Activated T-cell treated with anti-CD3 and anti-CD28 coated beads, Interleukin-2, amount 50 U/mL, for 24 hours (primary cell): ENCODE results near the gene MCHR2.

Experiments
- DNase-seq: peaks from one replicate; pipeline ENCODE4 v3.0.0-alpha.2; 2020
- H3K27ac Mint-ChIP-seq: 2 replicates; pipeline ENCODE4 v1.8.0; 2020; ENCODE audit warnings: mild to moderate bottlenecking, mixed read lengths
- H3K27me3 Mint-ChIP-seq: 2 replicates; pipeline ENCODE4 v1.8.0; 2020; ENCODE audit warnings: mixed read lengths
- H3K36me3 Mint-ChIP-seq: 2 replicates; pipeline ENCODE4 v1.8.0; 2020; ENCODE audit warnings: low read depth, mixed read lengths
- H3K4me1 Mint-ChIP-seq: 2 replicates; pipeline ENCODE4 v1.8.0; 2020; ENCODE audit warnings: low read depth, mixed read lengths
- H3K4me3 Mint-ChIP-seq: 2 replicates; pipeline ENCODE4 v1.8.0; 2020; ENCODE audit warnings: mild to moderate bottlenecking, moderate library complexity, mixed read lengths
- H3K9me3 Mint-ChIP-seq: 2 replicates; pipeline ENCODE4 v1.8.0; 2020; ENCODE audit warnings: mixed read lengths

MCHR2 gene

GRCh38 chr6:99951016-99951805 is 42.8 kb downstream of the MCHR2 start:
- no peak overlapping the region for H3K27ac Mint-ChIP-seq
- no peaks in the 10 kb centered on the region for H3K4me1 Mint-ChIP-seq
- no peaks in the 10 kb centered on the region for H3K27me3 Mint-ChIP-seq
- no peaks in the 10 kb centered on the region for H3K36me3 Mint-ChIP-seq
- no peaks in the 10 kb centered on the region for H3K9me3 Mint-ChIP-seq
- no peak overlapping the region for H3K4me3 Mint-ChIP-seq
- no peak for DNase-seq

- peaks cover 19% of the 10 kb centered on the region for H3K27me3 Mint-ChIP-seq
- no peak for DNase-seq
- H3K27ac Mint-ChIP-seq = no peak overlapping the region
- no peaks in the 10 kb centered on the region for H3K9me3 Mint-ChIP-seq
- H3K36me3 Mint-ChIP-seq = no peaks in the 10 kb centered on the region
- H3K4me3 Mint-ChIP-seq = no peak overlapping the region
- H3K4me1 Mint-ChIP-seq = no peaks in the 10 kb centered on the region
Measured at GRCh38 chr6:99946005-99946404, 48.0 kb downstream of the MCHR2 start.

- no peak overlapping the region for H3K27ac Mint-ChIP-seq
- no peak for DNase-seq
- H3K4me1 Mint-ChIP-seq = no peaks in the 10 kb centered on the region
- no peaks in the 10 kb centered on the region for H3K36me3 Mint-ChIP-seq
- no peaks in the 10 kb centered on the region for H3K9me3 Mint-ChIP-seq
- peaks cover 21% of the 10 kb centered on the region for H3K27me3 Mint-ChIP-seq
- H3K4me3 Mint-ChIP-seq = no peak overlapping the region
Measured at GRCh38 chr6:99943846-99944245, 50.2 kb downstream of the MCHR2 start.

GRCh38 chr6:99940582-99940981 is 53.4 kb downstream of the MCHR2 start:
- no peaks in the 10 kb centered on the region for H3K4me1 Mint-ChIP-seq
- H3K27ac Mint-ChIP-seq = no peak overlapping the region
- DNase-seq = no peak
- H3K36me3 Mint-ChIP-seq = no peaks in the 10 kb centered on the region
- peaks cover 21% of the 10 kb centered on the region for H3K27me3 Mint-ChIP-seq
- H3K4me3 Mint-ChIP-seq = no peak overlapping the region
- H3K9me3 Mint-ChIP-seq = no peaks in the 10 kb centered on the region

- Mint-ChIP-seq H3K36me3 (no peaks in the 10 kb centered on the region), H3K4me3 (no peak overlapping the region), H3K9me3 (no peaks in the 10 kb centered on the region), H3K27ac (no peak overlapping the region), H3K27me3 (no peaks in the 10 kb centered on the region), H3K4me1 (no peaks in the 10 kb centered on the region)
- DNase-seq = no peak
Measured at GRCh38 chr6:99933129-99933528, 60.9 kb downstream of the MCHR2 start.

- H3K4me1 Mint-ChIP-seq = no peaks in the 10 kb centered on the region
- H3K27ac Mint-ChIP-seq = no peak overlapping the region
- no peaks in the 10 kb centered on the region for H3K36me3 Mint-ChIP-seq
- peaks cover 6% of the 10 kb centered on the region for H3K27me3 Mint-ChIP-seq
- no peak for DNase-seq
- H3K4me3 Mint-ChIP-seq = no peak overlapping the region
- no peaks in the 10 kb centered on the region for H3K9me3 Mint-ChIP-seq
Measured at GRCh38 chr6:99912657-99913056, 81.4 kb downstream of the MCHR2 start.

- peaks cover 13% of the 10 kb centered on the region for H3K27me3 Mint-ChIP-seq
- no peak for DNase-seq
- no peak overlapping the region for H3K4me3 Mint-ChIP-seq
- H3K27ac Mint-ChIP-seq = no peak overlapping the region
- no peaks in the 10 kb centered on the region for H3K4me1 Mint-ChIP-seq
- no peaks in the 10 kb centered on the region for H3K9me3 Mint-ChIP-seq
- H3K36me3 Mint-ChIP-seq = no peaks in the 10 kb centered on the region
Measured at GRCh38 chr6:99905209-99906106, 88.6 kb downstream of the MCHR2 start.

- DNase-seq = no peak
- Mint-ChIP-seq H3K4me3 (no peak overlapping the region), H3K27ac (no peak overlapping the region), H3K36me3 (no peaks in the 10 kb centered on the region), H3K27me3 (peaks cover 15% of the 10 kb centered on the region), H3K4me1 (no peaks in the 10 kb centered on the region), H3K9me3 (no peaks in the 10 kb centered on the region)
Measured at GRCh38 chr6:99901596-99902384, 92.2 kb downstream of the MCHR2 start.

GRCh38 chr6:99894815-99895214 is 99.2 kb downstream of the MCHR2 start:
- no peak overlapping the region for H3K4me3 Mint-ChIP-seq
- no peak overlapping the region for H3K27ac Mint-ChIP-seq
- peaks cover 14% of the 10 kb centered on the region for H3K27me3 Mint-ChIP-seq
- no peaks in the 10 kb centered on the region for H3K36me3 Mint-ChIP-seq
- no peaks in the 10 kb centered on the region for H3K4me1 Mint-ChIP-seq
- H3K9me3 Mint-ChIP-seq = no peaks in the 10 kb centered on the region
- DNase-seq = no peak

- H3K36me3 Mint-ChIP-seq = no peaks in the 10 kb centered on the region
- no peak overlapping the region for H3K4me3 Mint-ChIP-seq
- peaks cover 7% of the 10 kb centered on the region for H3K4me1 Mint-ChIP-seq
- no peak for DNase-seq
- no peak overlapping the region for H3K27ac Mint-ChIP-seq
- no peaks in the 10 kb centered on the region for H3K27me3 Mint-ChIP-seq
- no peaks in the 10 kb centered on the region for H3K9me3 Mint-ChIP-seq
Measured at GRCh38 chr6:99887066-99887465, 107.0 kb downstream of the MCHR2 start.

- Mint-ChIP-seq H3K27ac (no peak overlapping the region), H3K27me3 (no peaks in the 10 kb centered on the region), H3K4me3 (no peak overlapping the region), H3K4me1 (peaks cover 12% of the 10 kb centered on the region), H3K9me3 (no peaks in the 10 kb centered on the region), H3K36me3 (no peaks in the 10 kb centered on the region)
- no peak for DNase-seq
Measured at GRCh38 chr6:99885051-99885450, 109.0 kb downstream of the MCHR2 start.

- H3K4me1 Mint-ChIP-seq = peaks cover 12% of the 10 kb centered on the region
- no peak overlapping the region for H3K27ac Mint-ChIP-seq
- H3K27me3 Mint-ChIP-seq = no peaks in the 10 kb centered on the region
- no peaks in the 10 kb centered on the region for H3K9me3 Mint-ChIP-seq
- H3K36me3 Mint-ChIP-seq = no peaks in the 10 kb centered on the region
- no peak overlapping the region for H3K4me3 Mint-ChIP-seq
- no peak for DNase-seq
Measured at GRCh38 chr6:99882128-99882702, 111.8 kb downstream of the MCHR2 start.

GRCh38 chr6:99879431-99879830 is 114.6 kb downstream of the MCHR2 start:
- Mint-ChIP-seq H3K4me3 (no peak overlapping the region), H3K27me3 (no peaks in the 10 kb centered on the region), H3K36me3 (no peaks in the 10 kb centered on the region), H3K9me3 (no peaks in the 10 kb centered on the region), H3K4me1 (peaks cover 12% of the 10 kb centered on the region), H3K27ac (no peak overlapping the region)
- DNase-seq = no peak

GRCh38 chr6:99875068-99875467 is 119.0 kb downstream of the MCHR2 start:
- Mint-ChIP-seq H3K27ac (no peak overlapping the region), H3K27me3 (peaks cover 16% of the 10 kb centered on the region), H3K36me3 (no peaks in the 10 kb centered on the region), H3K4me1 (no peaks in the 10 kb centered on the region), H3K9me3 (no peaks in the 10 kb centered on the region), H3K4me3 (no peak overlapping the region)
- DNase-seq = no peak
